HG03442 (cell line): ENCODE data around the gene YARS2.
"Not testable (repeated sequence)": the region's sequence is repeated elsewhere in the genome, so short reads cannot be mapped to it uniquely, and the experiment has no call there.

Experiments used
- ATAC-seq: cut with Tn5 transposase; IDR thresholded peaks from one replicate; pipeline ENCODE4 v1.9.1; 2021; ENCODE audit warnings: mild to moderate bottlenecking, moderate library complexity; ENCODE audit not compliant: unreplicated experiment

Gene YARS2

DNA sequence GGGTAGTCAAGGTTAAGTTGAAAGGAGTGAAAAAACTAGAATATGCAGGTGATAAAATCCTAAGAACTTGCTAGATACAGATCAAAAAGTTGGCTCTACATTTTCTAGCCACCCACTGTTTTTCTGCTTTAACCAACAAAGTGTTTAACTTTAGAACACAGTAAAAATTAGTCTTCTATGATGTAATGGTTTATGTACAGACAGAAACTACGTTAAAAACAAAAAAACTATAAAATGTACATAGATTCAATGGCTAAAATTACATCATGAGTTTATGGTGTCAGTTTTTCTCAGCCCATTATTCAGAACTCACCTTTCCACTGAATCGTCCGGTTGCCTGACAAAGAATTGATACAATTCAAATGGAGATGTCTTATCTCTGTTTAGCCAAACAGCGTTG is 2.1 kb downstream of the YARS2 start:
- no peak for ATAC-seq

DNA sequence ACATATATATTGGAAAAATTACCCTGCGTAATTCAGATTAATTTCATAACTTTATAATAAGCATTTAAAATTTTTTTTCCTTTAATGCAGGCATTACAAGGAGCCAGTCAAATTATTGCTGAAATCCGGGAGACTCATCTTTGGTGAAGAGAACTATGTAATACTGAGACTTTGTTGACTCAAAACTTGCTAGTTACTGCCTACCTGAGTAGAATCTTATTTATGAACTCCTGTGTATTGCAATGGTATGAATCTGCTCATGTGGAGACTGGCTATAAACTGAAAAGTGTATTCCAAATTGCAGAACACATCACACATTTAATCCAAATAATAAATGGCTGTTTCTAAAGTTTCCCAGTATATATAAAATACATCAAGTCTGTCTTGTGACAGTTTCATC is 12.4 kb downstream of the YARS2 start:
- ATAC-seq = no peak

DNA sequence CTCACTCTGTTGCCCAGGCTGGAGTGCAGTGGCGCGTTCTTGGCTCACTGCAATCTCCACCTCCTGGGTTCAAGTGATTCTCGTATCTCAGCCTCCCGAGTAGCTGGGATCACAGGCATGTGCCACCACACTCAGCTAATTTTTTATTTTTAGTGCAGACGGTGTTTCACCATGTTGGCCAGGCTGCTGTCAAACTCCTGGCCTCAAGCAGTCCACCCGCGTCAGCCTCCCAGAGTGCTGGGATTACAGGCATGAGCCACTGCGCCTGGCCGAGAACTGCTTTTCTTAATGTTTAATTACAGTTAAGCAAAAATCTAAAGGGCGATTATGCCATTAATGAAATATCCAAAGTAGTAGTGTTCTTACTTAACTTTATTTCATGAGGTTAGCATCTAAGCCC is 13.6 kb downstream of the YARS2 start:
- no peak for ATAC-seq

DNA sequence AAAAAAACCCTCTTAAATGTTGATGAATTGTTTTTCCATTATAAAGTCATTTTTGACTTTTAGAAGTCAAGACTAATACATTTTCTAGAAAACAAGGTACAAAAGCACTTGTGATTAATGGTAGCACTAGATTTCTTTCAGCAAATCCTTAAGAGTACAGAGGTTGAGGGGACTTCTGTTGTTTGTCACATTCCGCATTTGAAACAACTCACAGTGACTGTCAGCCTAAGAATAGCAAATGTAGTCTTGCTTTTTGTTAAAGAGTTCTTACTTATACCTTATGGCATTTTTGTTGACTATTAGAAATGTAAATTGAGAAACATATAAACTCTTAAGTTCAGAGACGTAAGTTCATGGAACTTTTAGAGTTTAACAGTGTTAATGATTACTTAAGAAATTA is 16.4 kb downstream of the YARS2 start:
- no peak for ATAC-seq

DNA sequence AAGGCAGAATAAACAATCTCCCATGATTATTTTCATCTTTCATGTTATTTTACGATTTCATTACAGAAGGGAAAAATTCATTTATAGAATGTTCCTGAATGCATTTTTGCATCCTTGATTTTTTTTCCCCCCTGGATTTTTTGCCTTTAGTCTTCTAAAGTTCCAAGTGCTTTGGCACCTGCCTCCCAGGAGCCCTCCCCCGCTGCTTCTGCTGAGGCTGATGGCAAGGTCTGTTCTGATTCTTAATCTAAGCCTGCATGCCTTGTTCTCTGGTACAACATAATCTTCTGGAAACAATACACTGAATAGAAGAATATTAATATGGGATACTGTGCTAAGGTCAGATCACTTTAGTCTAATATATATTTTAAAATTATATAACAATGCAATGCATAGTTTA is 18.0 kb downstream of the YARS2 start:
- ATAC-seq = no peak

DNA sequence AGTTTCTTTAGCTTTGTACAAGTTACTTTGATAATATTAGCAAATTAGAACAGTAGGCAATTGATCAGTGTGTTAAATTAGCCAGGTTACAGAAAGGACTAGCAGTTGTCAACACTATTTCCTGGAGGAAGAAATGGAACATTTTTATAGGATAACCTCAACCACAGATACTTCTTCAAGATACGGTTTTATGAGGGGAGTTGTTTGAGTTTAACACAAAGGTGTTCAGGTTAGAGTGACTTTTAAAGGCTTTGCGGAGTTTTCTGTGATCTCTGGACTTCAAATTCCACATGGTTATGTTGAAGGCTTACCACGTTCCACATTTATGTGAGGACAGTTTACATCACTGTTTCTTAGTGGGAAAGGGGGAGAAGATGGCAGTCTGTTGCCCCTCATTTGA is 19.3 kb downstream of the YARS2 start:
- ATAC-seq = no peak

DNA sequence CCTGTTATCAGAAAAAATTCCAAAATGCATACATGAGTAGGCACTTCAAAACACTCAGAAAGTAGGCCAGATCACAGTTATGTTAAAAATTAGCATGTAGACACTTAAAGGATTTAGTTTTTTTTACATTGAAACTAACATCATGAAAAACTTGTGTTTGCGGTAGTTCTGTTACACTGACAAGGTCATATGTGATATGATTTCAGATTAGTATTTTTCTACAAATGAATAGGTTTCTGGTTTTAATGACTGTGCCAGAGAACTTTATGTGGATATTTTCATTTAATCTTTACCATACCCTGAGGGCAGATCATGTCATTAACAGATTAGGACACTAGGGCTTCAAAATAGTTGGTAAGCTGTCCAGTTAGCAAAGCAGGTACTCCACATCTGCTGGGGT is 20.7 kb downstream of the YARS2 start:
- ATAC-seq = no peak

DNA sequence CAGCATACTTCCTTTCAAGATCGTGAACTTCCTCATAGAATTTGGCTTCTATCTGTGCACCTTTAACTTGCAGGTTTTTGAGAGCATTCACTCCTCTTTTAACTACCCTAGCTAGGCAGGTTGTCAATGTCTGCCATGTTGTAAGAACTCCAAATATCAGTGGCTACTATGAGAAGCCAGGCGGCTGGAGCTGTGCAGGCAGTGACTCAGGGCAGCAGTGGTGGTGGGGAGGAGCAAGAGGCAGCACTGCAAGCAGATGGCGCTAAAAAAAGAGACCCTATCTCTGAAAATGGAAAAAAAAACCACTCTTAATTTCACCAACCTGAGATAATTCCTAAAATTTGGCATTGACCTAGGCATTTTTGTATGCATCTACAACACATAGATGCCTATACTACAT is 28.5 kb downstream of the YARS2 start:
- ATAC-seq = no peak

DNA sequence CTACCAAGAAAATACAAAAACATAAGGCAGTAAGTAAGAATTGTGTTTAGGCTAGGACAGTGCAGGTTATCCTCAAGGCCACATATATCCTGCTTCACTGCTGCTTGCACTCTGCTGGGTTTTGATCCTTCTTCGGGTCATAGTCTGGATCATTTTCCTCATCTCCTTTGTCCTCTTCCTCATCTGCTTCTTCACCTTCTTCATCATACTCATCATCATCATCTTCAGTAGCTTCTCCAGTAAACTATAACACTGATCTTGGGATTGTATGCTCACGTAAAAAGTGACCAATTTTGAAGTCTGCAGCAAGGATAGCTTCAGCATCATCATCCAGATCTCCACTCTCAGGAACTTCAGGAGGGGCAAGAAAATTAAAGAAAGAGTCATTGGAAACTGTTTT is 29.4 kb downstream of the YARS2 start:
- ATAC-seq = no peak

DNA sequence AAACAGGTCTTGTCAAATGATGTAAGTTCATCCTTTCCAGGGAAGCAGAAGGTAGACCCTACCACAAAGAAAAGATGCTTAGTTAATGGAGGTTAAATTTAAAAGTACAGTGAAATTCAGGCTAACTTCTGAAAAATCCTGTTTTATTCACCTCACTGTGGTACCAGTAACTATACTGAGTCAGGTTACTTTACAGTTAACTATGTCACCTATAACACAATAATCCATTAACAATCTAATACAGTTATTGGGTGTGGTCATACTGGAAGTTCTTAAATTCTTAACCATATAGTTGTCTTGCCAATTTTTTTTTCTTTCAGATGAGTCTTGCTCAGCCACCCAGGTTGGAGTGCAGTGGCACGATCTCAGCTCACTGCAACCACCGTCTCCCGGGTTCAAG is 30.4 kb downstream of the YARS2 start:
- ATAC-seq = not testable (repeated sequence)

DNA sequence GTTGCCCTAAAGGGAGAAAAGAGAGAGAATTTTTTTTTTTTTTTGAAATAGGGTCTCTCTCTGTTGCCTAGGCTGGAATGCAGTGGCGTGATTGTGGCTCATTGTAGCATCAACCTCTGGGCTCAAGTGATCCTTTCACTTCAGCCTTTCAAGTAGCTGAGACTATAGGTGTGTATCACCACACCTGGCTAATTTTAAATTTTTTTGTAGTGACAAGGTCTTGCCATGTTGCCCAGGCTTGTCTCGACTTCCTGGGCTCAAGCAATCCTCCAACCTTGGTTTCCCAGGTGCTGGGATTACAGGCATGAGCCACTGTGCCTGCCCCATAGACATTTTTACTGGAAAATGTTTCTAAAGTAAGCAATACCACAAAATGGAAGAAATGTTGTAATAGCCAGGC is 36.8 kb downstream of the YARS2 start:
- ATAC-seq = no peak

DNA sequence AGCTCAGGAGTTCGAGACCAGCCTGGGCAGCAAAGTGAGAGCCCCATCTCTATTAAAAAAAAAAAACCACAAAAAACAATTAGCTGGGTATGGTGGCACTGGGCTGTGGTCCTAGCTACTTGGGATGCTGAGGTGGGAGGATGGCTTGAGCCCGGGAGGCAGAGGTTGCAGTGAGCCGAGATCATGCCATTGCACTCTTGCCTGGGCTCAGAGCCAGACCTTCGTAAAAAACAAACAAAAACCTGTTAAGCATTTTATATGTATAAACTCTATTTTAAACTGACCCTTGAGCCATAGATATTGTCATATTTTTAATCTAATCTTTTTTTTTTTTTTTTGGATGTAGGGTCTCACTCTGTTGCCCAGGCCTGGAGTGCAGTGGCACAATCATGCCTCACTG is 40.9 kb downstream of the YARS2 start:
- no peak for ATAC-seq

DNA sequence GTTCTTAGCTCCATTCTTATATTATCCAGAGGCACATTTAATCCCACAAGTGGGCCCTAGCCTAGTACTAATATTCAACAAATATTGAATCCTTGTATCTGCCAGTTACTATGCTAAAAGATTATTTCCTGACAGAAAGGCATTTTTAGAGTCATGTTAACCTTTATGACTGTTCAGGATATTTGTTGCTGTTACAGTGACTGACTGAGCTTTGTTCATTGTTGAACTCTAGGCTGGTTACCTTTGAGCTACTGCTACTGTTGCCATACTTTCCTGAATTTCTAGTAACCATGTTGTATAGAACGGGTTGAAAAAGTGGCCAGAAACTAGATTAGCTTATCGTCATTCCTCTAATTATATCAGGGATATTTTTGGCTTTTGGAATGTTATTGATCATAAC is 46.8 kb downstream of the YARS2 start:
- no peak for ATAC-seq

DNA sequence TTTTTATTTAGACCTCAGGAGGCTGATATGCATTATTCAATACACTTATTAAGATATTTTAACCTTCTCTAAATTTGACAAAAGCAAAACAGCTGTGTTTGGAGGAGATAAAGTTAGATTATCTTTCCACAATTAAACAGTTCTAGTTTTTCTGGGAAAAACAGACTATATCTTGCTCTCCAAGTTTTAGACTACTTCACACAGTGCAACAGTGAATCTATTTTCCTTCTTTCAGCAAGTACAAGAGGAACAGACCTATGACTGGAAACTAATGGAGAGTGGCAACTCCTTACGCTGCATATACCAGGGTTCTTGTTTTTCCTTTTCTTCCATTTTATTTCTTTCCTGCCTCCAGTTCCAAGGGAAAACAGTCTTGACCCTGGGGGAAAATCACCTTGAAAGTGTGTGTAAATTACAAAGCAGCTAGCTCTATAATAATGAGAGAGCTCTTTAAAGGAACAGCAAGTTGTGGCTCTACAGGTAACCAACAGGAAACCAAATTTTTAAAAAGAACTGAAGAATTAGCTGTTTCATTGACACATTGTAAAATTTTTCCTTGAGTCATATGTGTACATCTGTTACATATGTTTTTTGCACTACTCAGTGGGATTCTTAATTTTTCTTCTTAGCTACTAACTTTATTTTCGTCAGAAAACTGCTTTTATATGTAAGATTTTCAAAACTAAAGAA is 49.2 kb downstream of the YARS2 start:
- ATAC-seq = no peak

DNA sequence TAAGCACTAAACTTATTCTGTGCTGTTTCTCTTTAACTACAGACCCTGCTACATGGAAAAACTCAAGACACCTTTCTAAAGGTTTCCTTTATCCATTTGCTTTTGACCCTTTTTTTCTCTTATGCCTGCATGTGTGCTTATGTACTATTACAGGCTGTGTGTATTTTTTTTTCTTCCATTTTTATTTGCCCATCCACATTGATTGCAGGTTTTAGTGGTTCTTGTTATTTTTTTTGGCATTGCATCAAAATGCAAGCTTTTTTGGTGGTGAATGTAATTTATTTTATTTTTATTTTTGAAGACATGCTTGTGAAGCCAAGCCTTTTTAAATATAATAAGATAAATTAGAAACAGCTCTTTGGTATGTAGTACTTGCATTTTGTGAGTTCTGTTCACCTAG is 49.9 kb downstream of the YARS2 start:
- ATAC-seq = no peak

DNA sequence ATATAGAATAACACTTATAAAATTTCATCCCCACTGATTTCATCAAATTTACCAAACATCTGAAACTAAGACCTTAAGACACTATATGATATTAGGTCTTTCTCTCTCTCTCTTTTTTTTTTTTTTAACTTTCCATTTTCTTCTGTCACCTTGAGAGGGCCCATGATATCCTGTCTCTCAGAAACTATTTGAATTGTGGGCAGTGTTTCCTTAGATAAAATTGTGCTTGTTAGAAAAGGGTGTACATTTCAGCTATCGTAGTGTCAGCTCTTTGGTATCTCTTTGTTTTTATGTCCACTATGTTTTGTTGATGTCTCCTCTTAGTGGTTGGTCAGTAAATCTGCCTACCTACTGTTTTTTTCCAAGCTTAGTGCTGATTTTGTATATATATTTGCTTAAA is 52.8 kb downstream of the YARS2 start:
- ATAC-seq = no peak

DNA sequence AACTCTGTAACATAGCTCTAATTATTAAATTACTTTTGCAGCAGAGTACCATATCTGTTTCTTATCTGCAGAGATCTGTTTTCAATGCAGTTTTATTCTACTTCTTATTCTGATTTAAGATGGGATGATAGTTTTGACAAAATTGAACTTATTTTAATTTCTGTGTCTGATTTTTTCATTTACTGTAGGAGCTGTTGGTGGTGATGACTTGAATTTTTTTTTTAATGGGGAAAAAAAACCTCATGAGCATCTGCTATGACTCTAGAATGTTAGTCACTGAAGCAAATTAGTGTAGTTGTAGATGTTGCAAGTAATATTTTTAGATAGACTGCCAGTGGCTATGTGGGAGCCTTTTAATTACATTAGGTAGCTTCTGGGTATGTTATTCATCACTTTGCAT is 53.2 kb downstream of the YARS2 start:
- no peak for ATAC-seq

DNA sequence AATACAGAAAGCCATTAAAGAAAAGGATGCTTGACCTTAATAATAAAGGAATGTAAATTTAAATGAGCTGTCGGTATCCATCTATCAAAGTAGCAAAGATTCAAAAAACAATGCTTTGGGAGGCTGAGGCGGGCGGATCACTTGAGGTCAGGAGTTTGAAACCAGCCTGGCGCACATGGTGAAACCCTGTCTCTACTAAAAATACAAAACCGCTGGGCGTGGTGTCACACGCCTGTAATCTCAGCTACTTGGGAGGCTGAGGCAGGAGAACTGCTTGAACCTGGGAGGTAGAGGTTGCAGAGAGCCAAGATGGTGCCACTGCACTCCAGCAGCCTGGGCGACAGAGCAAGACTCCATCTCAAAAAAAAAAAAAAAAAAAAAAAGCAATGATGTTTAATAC is 56.3 kb downstream of the YARS2 start:
- not testable (repeated sequence) for ATAC-seq

DNA sequence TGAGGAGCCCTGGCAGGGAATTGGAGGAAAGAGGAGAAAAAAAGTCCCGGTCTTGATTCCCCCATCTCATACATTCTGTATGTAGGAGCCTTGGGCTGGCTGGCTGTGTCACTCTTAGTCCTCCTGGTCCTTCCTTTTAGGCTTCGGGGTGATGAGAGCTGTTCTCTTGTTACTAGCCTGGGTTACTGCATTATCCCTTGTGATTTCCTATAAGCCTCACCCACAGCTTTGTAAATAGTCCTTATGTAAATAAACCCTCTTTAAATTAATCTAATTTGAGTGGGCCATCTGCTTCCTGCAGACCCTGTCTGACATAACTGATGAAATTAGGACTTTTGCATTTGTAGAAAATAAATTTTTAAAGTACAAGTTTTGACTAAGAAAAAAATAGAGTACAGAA is 57.4 kb downstream of the YARS2 start:
- no peak for ATAC-seq

DNA sequence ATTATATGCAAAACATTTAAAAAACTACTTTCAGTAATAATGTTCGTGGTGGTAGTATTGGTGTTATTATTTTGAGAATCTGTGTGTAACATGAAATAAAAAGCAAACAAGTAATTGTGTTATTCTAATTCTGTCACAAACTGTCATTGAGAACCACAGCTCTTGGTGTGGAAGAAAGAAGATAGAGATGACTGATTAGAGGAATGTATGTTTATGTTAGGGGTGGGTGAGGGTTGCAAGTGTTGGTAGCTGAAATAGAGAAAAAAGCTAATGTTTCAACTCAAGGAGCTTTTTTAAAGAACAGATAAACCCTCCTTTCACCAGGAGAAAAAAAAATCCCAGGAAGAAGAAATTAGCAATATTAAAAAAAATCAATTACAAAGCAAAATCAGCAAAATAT is 58.3 kb downstream of the YARS2 start:
- no peak for ATAC-seq
